Bronchial epithelial cell (primary cell): Measurements from ENCODE around the gene MRTFA. TPM values are rescaled to one million over a fixed set of nuclear protein-coding genes. Genes with fewer than 3 reads are reported as not detected.

Experiments used
- DNase-seq: peaks from one replicate; pipeline ENCODE4 v3.0.0-alpha.2; 2010; ENCODE audit warnings: low read depth
- FAIRE-seq: peaks from 2 replicates; lab custom pipeline; 2011; peaks lifted over from hg19 to GRCh38; lab: Jason Lieb, UNC
- H3K27me3 ChIP-seq: 2 replicates; pipeline ENCODE4 v1.5.1; 2011; ENCODE audit warnings: low read length; ENCODE audit not compliant: control insufficient read depth, insufficient read depth
- H3K36me3 ChIP-seq: 2 replicates; pipeline ENCODE4 v1.5.1; 2011; ENCODE audit warnings: low read length; ENCODE audit not compliant: control insufficient read depth, insufficient read depth
- H3K4me3 ChIP-seq: 2 replicates; pipeline ENCODE4 v1.5.1; 2011; ENCODE audit warnings: mild to moderate bottlenecking, low read depth, low read length, control low read depth
- CTCF ChIP-seq: IDR thresholded peaks from 2 replicates; pipeline ENCODE4 v1.5.1; 2011; ENCODE audit warnings: mild to moderate bottlenecking, moderate library complexity, low read length, control low read depth, inconsistent platforms; ENCODE audit not compliant: insufficient read depth, severe bottlenecking
- total RNA-seq: library from RNA; depleted of rRNA; stranded (reverse); fragments of >200 nt; gene quantifications from 2 replicates; pipeline ENCODE4 v1.2.1, GENCODE V29; 2014

The MRTFA gene
- total RNA-seq, 1 donor from 2014 or later = 25.3 TPM

GRCh38 chr22:40366068-40366467 is 270.5 kb downstream of the MRTFA start:
- no peak for DNase-seq
- Histone ChIP-seq H3K27me3 (no peaks in the 10 kb centered on the region), H3K4me3 (no peak overlapping the region), H3K36me3 (peaks cover 27% of the 10 kb centered on the region)
- TF ChIP-seq CTCF = no peak
- no peak for FAIRE-seq

- H3K27me3 ChIP-seq = no peaks in the 10 kb centered on the region
- H3K36me3 ChIP-seq = peaks cover 35% of the 10 kb centered on the region
Measured at GRCh38 chr22:40364431-40364830, 272.1 kb downstream of the MRTFA start.

GRCh38 chr22:40363059-40363458 is 273.5 kb downstream of the MRTFA start:
- no peak overlapping the region for H3K4me3 ChIP-seq
- peaks cover 43% of the 10 kb centered on the region for H3K36me3 ChIP-seq
- no peak for FAIRE-seq
- TF ChIP-seq CTCF = no peak
- no peak for DNase-seq
- H3K27me3 ChIP-seq = no peaks in the 10 kb centered on the region

More at GRCh38 chr22:40364431-40364830, 272.1 kb downstream of the MRTFA start:
- DNase-seq = no peak
- H3K4me3 ChIP-seq = no peak overlapping the region
- no peak for TF ChIP-seq CTCF
- no peak for FAIRE-seq

GRCh38 chr22:40361100-40361499 is 275.4 kb downstream of the MRTFA start:
- peaks cover 43% of the 10 kb centered on the region for H3K36me3 ChIP-seq
- DNase-seq (no peak), FAIRE-seq (no peak)
- no peaks in the 10 kb centered on the region for H3K27me3 ChIP-seq
- TF ChIP-seq CTCF = no peak
- H3K4me3 ChIP-seq = no peak overlapping the region

Other genes starting within 250 kb of the MRTFA start
- gene MCHR1, start 42.8 kb upstream of the MRTFA start, total RNA-seq = not detected in 2 replicates
- 19.6 and 27.4 TPM in 2 replicates for gene SLC25A17, start 182.6 kb upstream of the MRTFA start, total RNA-seq
- gene ST13, start 219.9 kb upstream of the MRTFA start, total RNA-seq = 194 and 205 TPM in 2 replicates
- gene XPNPEP3, start 220.4 kb upstream of the MRTFA start, total RNA-seq = 5.5 and 5.6 TPM in 2 replicates
- gene DNAJB7, start 225.4 kb upstream of the MRTFA start, total RNA-seq = not detected in 2 replicates